Motor neuron (in vitro differentiated cells): ENCODE data around the gene CLCNKB. TPM values are rescaled to one million over a fixed set of nuclear protein-coding genes. Genes with fewer than 3 reads are reported as not detected.

Experiments
- ATAC-seq, 8 experiments: fragments of 200-7000 bp; cut with Tn5 transposase; replicated peaks in 6 of 8; 2 replicates each; pipeline ENCODE4 v1.8.0; 2021; ENCODE audit warnings: mild to moderate bottlenecking in 8 of 8, moderate library complexity in 8 of 8
- H3K27ac ChIP-seq, 2 donors: fragments of 250-450 bp; sonication (Bioruptor Pico); 2 replicates each; pipeline ENCODE4 v1.9.0; 2021; ENCODE audit warnings: antibody characterized with exemption in 2 of 2, mild to moderate bottlenecking in 2 of 2, moderate library complexity in 1 of 2
- H3K4me1 ChIP-seq, 2 donors: fragments of 250-450 bp; sonication (Bioruptor Pico); replicated peaks in 1 of 2; 2 replicates each; pipeline ENCODE4 v1.6.1; 2021; ENCODE audit warnings: antibody characterized with exemption in 2 of 2, mild to moderate bottlenecking in 2 of 2, moderate library complexity in 1 of 2
- H3K4me3 ChIP-seq, 5 donors: fragments of 250-450 bp; sonication (Bioruptor Pico); 2 replicates each; pipeline ENCODE4 v1.9.0; 2021; ENCODE audit warnings: antibody characterized with exemption in 5 of 5, mild to moderate bottlenecking in 5 of 5, moderate library complexity in 4 of 5
- WGBS, 10 experiments: fragments of 450-650 bp; shearing (Covaris generic); methylation state at CpG; one replicate each; pipeline ENCODE4 v1.0.0; 2022; 5-methylcytosine and 5-hydroxymethylcytosine counted together
- in situ Hi-C, 9 experiments: fragments of 400-800 bp; cut with MboI; loops; one replicate each; pipeline ENCODE4 v1.15.0; 2021; ENCODE audit warnings: low sequenced_read_pairs in 9 of 9, low pct_unique_long_range_greater_than_20kb in 2 of 9; ENCODE audit not compliant: unreplicated experiment in 9 of 9
- total RNA-seq, 8 experiments: library from RNA; unstranded; fragments of 300-600 nt; gene quantifications; 2 replicates each; pipeline versions ENCODE4 v1.2.3 to v1.2.4, GENCODE V29; 2022

CLCNKB gene
- total RNA-seq, 8 experiments from 2014 or later: 0.09 to 0.43 (median 0.21) TPM; not detected in 3

GRCh38 chr1:16068356-16069270 is 25.0 kb downstream of the CLCNKB start:
- in situ Hi-C loops: no loop called here
- H3K27ac ChIP-seq: no peak overlapping the region
- ATAC-seq: peak in 6 of 8 experiments; percentile 3 to 82 (median 16)
- 33 to 80% (median 59%) methylated on average over 1 to 5 of the region's 11 CpGs; no CpG with 5 or more reads in 4 of the 10 experiments for WGBS, 10 experiments
- peaks cover 42 to 49% of the 10 kb centered on the region in 2 donors for H3K4me1 ChIP-seq
- H3K4me3 ChIP-seq: no peak overlapping the region

GRCh38 chr1:16070640-16071355 is 27.2 kb downstream of the CLCNKB start:
- no peak for ATAC-seq
- Histone ChIP-seq H3K4me3 (no peak overlapping the region), H3K27ac (no peak overlapping the region), H3K4me1 (peaks cover 35 to 41% of the 10 kb centered on the region in 2 donors)
- in situ Hi-C loops: loop anchor here in 1 of 9 experiments (10.0 kb wide), 1 partner anchor 174 kb away; no protein-coding TSS in a partner anchor
- WGBS, 10 experiments: 50 to 100% (median 76%) methylated on average over 1 to 9 of the region's 9 CpGs; no CpG with 5 or more reads in 1 of the 10 experiments

- WGBS, 10 experiments: 59 to 100% (median 97%) methylated on average over 1 to 5 of the region's 6 CpGs; no CpG with 5 or more reads in 4 of the 10 experiments
- no peak for ATAC-seq
- no peak overlapping the region for H3K27ac ChIP-seq
- H3K4me1 ChIP-seq: peaks cover 36 to 45% of the 10 kb centered on the region in 2 donors
- no peak overlapping the region for H3K4me3 ChIP-seq
- in situ Hi-C loops: loop anchor here in 1 of 9 experiments (10.0 kb wide), 1 partner anchor 173 kb away; no protein-coding TSS in a partner anchor
Measured at GRCh38 chr1:16071614-16072013, 28.0 kb downstream of the CLCNKB start.

- ATAC-seq: no peak
- in situ Hi-C loops: loop anchor here in 1 of 9 experiments (10.0 kb wide), 1 partner anchor 173 kb away; no protein-coding TSS in a partner anchor
Measured at GRCh38 chr1:16072095-16072494, 28.5 kb downstream of the CLCNKB start.

GRCh38 chr1:16072616-16073484 is 29.3 kb downstream of the CLCNKB start:
- in situ Hi-C loops: loop anchor here in 1 of 9 experiments (10.0 kb wide), 1 partner anchor 172 kb away; no protein-coding TSS in a partner anchor
- 20% methylated on average over 1 of the region's 49 CpGs; no CpG with 5 or more reads in 9 of the 10 experiments for WGBS, 10 experiments
- peak in 6 of 8 experiments; percentile 10 to 64 (median 51) for ATAC-seq
- peak overlapping the region; percentile 25 to 40 (median 36) for H3K4me3 ChIP-seq
- H3K27ac ChIP-seq: no peak overlapping the region
- peaks cover 35 to 42% of the 10 kb centered on the region in 2 donors for H3K4me1 ChIP-seq

More at GRCh38 chr1:16072095-16072494, 28.5 kb downstream of the CLCNKB start:
- Histone ChIP-seq H3K4me1 (peaks cover 36 to 45% of the 10 kb centered on the region in 2 donors), H3K4me3 (no peak overlapping the region), H3K27ac (no peak overlapping the region)
- WGBS, 10 experiments: 33 to 67% (median 61%) methylated on average over 1 to 5 of the region's 5 CpGs; no CpG with 5 or more reads in 7 of the 10 experiments

GRCh38 chr1:16073490-16074119 is 30.0 kb downstream of the CLCNKB start, which contains the start of gene FAM131C:
Gene FAM131C, minus strand, starts transcription at chr1:16073651. Its CDS starts 209 bp downstream, at chr1:16073442.
- in situ Hi-C loops: loop anchor here in 1 of 9 experiments (10.0 kb wide), 1 partner anchor 171 kb away; no protein-coding TSS in a partner anchor
- Histone ChIP-seq H3K4me1 (peaks cover 28 to 35% of the 10 kb centered on the region in 2 donors), H3K27ac (no peak within 1 kb of the TSS), H3K4me3 (peak within 1 kb of the TSS; percentile 25 to 40 (median 36))
- peak; percentile 24 to 83 (median 63) for ATAC-seq
- WGBS, 10 experiments: 0 to 4% (median 2%) methylated on average over 1 to 10 of the region's 54 CpGs; no CpG with 5 or more reads in 6 of the 10 experiments

GRCh38 chr1:16074217-16074616 is 30.6 kb downstream of the CLCNKB start:
- H3K27ac ChIP-seq: no peak overlapping the region
- ATAC-seq: no peak
- in situ Hi-C loops: loop anchor here in 1 of 9 experiments (10.0 kb wide), 1 partner anchor 171 kb away; no protein-coding TSS in a partner anchor
- H3K4me3 ChIP-seq: no peak overlapping the region
- WGBS, 10 experiments: 25 to 100% (median 85%) methylated on average over 1 to 5 of the region's 5 CpGs; no CpG with 5 or more reads in 2 of the 10 experiments
- H3K4me1 ChIP-seq: peaks cover 30 to 37% of the 10 kb centered on the region in 2 donors

- Histone ChIP-seq H3K27ac (no peak overlapping the region), H3K4me3 (no peak overlapping the region), H3K4me1 (peaks cover 30 to 37% of the 10 kb centered on the region in 2 donors)
- no peak for ATAC-seq
- in situ Hi-C loops: loop anchor here in 7 of 9 experiments (5.0 to 25.0 kb wide), 4 partner anchors 112 to 262 kb away; no protein-coding TSS in a partner anchor
- WGBS, 10 experiments: 54 to 100% (median 85%) methylated on average over 1 to 10 of the region's 11 CpGs; no CpG with 5 or more reads in 1 of the 10 experiments
Measured at GRCh38 chr1:16075337-16076030, 31.9 kb downstream of the CLCNKB start.

- WGBS, 10 experiments: 20 to 100% (median 80%) methylated on average over 1 to 10 of the region's 14 CpGs; no CpG with 5 or more reads in 5 of the 10 experiments
- Histone ChIP-seq H3K4me1 (peaks cover 30 to 37% of the 10 kb centered on the region in 2 donors), H3K4me3 (no peak overlapping the region), H3K27ac (no peak overlapping the region)
- ATAC-seq: peak in 5 of 8 experiments; percentile 12 to 35 (median 19)
- in situ Hi-C loops: loop anchor here in 7 of 9 experiments (5.0 to 25.0 kb wide), 4 partner anchors 111 to 261 kb away; no protein-coding TSS in a partner anchor
Measured at GRCh38 chr1:16076031-16076864, 32.7 kb downstream of the CLCNKB start.

GRCh38 chr1:16076865-16077238 is 33.3 kb downstream of the CLCNKB start:
- 40 to 93% (median 67%) methylated on average over 1 to 5 of the region's 11 CpGs; no CpG with 5 or more reads in 3 of the 10 experiments for WGBS, 10 experiments
- Histone ChIP-seq H3K4me1 (peaks cover 30 to 37% of the 10 kb centered on the region in 2 donors), H3K4me3 (no peak overlapping the region), H3K27ac (no peak overlapping the region)
- in situ Hi-C loops: loop anchor here in 7 of 9 experiments (5.0 to 25.0 kb wide), 4 partner anchors 110 to 260 kb away; no protein-coding TSS in a partner anchor
- peak; percentile 45 to 64 (median 53) for ATAC-seq
